GM10266 (cell line): ENCODE results near the gene TMEM242.

ENCODE experiments used
- DNase-seq: peaks from one replicate; pipeline ENCODE4 v3.0.0; 2012; ENCODE audit errors: extremely low spot score
- TF ChIP-seq, protein P1 (sequence below): IDR thresholded peaks from 2 replicates; pipeline ENCODE4 v1.5.1; 2012; ENCODE audit warnings: mild to moderate bottlenecking, low read depth; ENCODE audit not compliant: control insufficient read depth, insufficient read depth; ENCODE audit errors: missing control alignments

Gene TMEM242

DNA sequence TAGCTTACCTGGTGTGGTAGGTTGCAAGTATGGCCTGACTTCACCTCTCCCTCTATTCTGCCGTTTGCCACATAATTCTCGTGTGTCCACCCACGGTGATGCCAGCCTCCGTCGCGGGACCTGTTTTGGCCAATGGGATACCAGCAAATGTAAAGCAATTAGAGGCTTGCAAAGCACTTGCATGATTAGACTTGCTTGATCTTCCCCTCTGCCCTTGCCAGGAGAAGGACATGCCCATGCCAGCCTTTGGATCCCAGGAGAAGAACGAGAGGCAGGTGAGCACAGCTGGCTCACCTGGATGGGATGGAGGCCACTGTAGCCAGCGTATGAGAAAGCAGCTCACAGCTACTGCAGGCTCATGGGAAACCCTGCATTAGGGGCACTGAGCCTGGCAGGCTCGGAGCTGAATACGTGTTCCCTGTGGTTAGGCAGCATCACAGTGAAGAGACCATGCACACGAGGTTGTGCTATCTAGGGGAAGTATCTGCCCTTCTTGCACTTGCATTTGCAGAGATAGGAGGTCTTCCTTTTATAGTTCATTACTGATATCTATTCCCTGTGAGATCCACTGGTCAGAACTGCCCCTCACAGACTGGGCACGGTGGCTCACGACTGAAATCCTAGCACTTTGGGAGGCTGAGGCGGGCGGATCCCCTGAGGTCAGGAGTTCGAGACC is 62.4 kb downstream of the TMEM242 start:
- DNase-seq, result no peak
- TF ChIP-seq, protein P1, sequence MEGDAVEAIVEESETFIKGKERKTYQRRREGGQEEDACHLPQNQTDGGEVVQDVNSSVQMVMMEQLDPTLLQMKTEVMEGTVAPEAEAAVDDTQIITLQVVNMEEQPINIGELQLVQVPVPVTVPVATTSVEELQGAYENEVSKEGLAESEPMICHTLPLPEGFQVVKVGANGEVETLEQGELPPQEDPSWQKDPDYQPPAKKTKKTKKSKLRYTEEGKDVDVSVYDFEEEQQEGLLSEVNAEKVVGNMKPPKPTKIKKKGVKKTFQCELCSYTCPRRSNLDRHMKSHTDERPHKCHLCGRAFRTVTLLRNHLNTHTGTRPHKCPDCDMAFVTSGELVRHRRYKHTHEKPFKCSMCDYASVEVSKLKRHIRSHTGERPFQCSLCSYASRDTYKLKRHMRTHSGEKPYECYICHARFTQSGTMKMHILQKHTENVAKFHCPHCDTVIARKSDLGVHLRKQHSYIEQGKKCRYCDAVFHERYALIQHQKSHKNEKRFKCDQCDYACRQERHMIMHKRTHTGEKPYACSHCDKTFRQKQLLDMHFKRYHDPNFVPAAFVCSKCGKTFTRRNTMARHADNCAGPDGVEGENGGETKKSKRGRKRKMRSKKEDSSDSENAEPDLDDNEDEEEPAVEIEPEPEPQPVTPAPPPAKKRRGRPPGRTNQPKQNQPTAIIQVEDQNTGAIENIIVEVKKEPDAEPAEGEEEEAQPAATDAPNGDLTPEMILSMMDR, result no peak

- TF ChIP-seq, protein P1, result no peak
- no peak for DNase-seq
These were observed 63.9 kb downstream of the TMEM242 start for GRCh38 chr6:157259443-157259842.

DNA sequence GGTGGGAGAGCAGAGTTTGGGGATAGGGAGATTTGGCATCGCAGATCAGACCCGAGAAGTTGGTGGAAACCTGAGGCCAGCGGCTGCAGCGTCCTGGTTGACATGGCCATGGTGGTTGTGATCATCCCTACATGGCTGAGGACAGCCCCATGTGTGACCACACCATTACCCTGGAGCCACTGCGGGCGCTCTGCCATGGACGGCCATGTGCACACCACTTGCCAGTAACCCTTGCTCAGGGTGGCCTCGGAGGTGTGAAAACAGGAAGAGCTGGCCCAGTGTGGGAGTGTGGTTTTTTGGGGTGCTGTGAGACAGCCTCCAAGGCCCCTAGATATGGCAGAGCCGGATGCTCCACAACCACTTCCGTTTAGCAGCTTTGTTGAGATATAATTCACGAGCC is 64.4 kb downstream of the TMEM242 start:
- TF ChIP-seq, protein P1, result no peak
- no peak for DNase-seq

DNA sequence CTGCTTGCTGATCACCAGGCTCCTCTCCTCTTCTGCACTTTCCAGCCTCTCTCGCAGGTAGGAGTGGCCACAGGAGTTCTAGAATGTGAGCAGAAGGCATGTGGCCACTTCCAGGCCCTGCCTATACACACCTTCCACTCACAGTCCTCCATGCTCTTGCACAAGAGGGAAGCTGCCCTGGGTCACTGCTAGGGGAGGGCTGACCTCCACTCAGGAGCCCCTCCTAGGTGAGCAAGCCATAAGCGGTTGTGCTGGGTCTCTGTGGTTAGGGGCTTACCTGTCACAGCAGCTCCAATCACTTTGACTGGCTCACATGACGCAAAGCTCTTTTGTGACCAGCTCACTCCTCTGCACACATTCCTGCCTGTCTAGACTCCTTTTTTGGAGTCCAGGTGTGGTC is 68.2 kb downstream of the TMEM242 start:
- TF ChIP-seq, protein P1, result no peak
- DNase-seq, result no peak

DNA sequence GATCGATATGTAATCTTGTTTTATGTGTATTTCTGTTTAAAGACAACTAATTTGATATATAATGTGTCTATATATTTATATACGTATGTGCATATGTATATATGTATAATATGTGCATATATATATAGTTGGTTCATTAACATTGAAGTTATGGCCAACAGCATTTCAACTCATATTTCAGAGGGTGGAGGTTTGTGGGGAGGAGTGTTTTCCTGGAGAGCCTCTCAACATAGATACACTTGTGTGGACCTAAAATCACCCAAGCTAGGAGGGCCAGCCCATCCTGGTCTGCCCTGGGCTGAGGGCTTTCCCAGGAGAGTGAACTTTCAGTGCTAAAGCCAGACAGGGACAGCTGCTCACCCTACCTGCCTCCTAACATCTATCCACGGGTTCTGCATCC is 68.8 kb downstream of the TMEM242 start:
- TF ChIP-seq, protein P1, result no peak

GRCh38 chr6:157253699-157254098 is 69.6 kb downstream of the TMEM242 start:
- no peak for DNase-seq
- TF ChIP-seq, protein P1, result no peak

More for the DNA sequence above, 68.8 kb downstream of the TMEM242 start:
- no peak for DNase-seq

DNA sequence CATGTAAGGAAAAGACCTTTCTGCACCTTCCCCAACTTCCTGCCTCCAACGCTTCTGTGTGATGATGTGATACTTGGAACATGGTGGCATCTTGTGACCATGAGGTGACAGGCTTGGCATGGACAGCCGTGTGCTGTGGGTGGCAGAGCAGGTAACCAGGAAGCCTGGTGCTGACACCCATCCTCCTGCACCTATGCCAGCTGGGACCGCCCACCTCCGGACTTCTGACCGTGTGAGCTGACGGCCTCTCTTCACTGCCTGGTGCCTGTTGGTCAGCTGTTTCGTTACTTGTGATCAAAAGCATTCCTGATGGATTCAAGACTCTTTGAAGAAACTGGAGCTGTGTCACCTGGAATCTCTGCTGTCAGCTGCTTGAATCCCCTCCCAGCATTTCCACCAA is 70.3 kb downstream of the TMEM242 start:
- TF ChIP-seq, protein P1, result no peak
- no peak for DNase-seq
